ENCODE data around the gene CNIH1.
"Not testable (repeated sequence)": the region's sequence is repeated elsewhere in the genome, so short reads cannot be mapped to it uniquely, and the experiment has no call there.

Gene CNIH1

GRCh38 chr14:54428527-54428926 is 12.6 kb downstream of the CNIH1 start:
- DNase-seq (ENCODE audit: low spot score) = no peak

GRCh38 chr14:54427871-54428270 is 13.3 kb downstream of the CNIH1 start:
- DNase-seq (ENCODE audit: low spot score) = no peak

- DNase-seq (ENCODE audit: low spot score) = no peak
These were observed 15.5 kb downstream of the CNIH1 start for GRCh38 chr14:54425537-54426274.

GRCh38 chr14:54425068-54425467 is 16.1 kb downstream of the CNIH1 start:
- DNase-seq (ENCODE audit: low spot score) = no peak

- DNase-seq (ENCODE audit: low spot score) = no peak
These were observed 16.7 kb downstream of the CNIH1 start for GRCh38 chr14:54424479-54424901.

- no peak for DNase-seq (ENCODE audit: low spot score)
These were observed 17.2 kb downstream of the CNIH1 start for GRCh38 chr14:54423991-54424390.

GRCh38 chr14:54420478-54421142 is 20.6 kb downstream of the CNIH1 start:
- DNase-seq (ENCODE audit: low spot score) = no peak

GRCh38 chr14:54411371-54411770 is 29.8 kb downstream of the CNIH1 start:
- no peak for DNase-seq (ENCODE audit: low spot score)

- no peak for DNase-seq (ENCODE audit: low spot score)
These were observed 31.0 kb downstream of the CNIH1 start for GRCh38 chr14:54410215-54410614.

- not testable (repeated sequence) for DNase-seq (ENCODE audit: low spot score)
These were observed 37.7 kb downstream of the CNIH1 start for GRCh38 chr14:54403401-54404005.

GRCh38 chr14:54399560-54399959 is 41.6 kb downstream of the CNIH1 start:
- no peak for DNase-seq (ENCODE audit: low spot score)

GRCh38 chr14:54396493-54397335 is 44.5 kb downstream of the CNIH1 start, which contains the start of gene CDKN3:
TSS of gene CDKN3 (plus strand) at chr14:54397007. CDS start at chr14:54397069, 62 bp downstream.
- peak; percentile 99 for DNase-seq (ENCODE audit: low spot score)

- no peak for DNase-seq (ENCODE audit: low spot score)
These were observed 45.0 kb downstream of the CNIH1 start for GRCh38 chr14:54396183-54396492.

GRCh38 chr14:54395716-54396115 is 45.5 kb downstream of the CNIH1 start:
- no peak for DNase-seq (ENCODE audit: low spot score)

- no peak for DNase-seq (ENCODE audit: low spot score)
These were observed 45.9 kb downstream of the CNIH1 start for GRCh38 chr14:54395284-54395683.

- DNase-seq (ENCODE audit: low spot score) = no peak
These were observed 46.6 kb downstream of the CNIH1 start for GRCh38 chr14:54394596-54394995.

- not testable (repeated sequence) for DNase-seq (ENCODE audit: low spot score)
These were observed 47.9 kb downstream of the CNIH1 start for GRCh38 chr14:54392986-54393884.

GRCh38 chr14:54392131-54392859 is 48.9 kb downstream of the CNIH1 start:
- DNase-seq (ENCODE audit: low spot score) = no peak

GRCh38 chr14:54387328-54387727 is 53.8 kb downstream of the CNIH1 start:
- no peak for DNase-seq (ENCODE audit: low spot score)

- DNase-seq (ENCODE audit: low spot score) = no peak
These were observed 55.6 kb downstream of the CNIH1 start for GRCh38 chr14:54385556-54385955.

GRCh38 chr14:54383835-54384234 is 57.3 kb downstream of the CNIH1 start:
- DNase-seq (ENCODE audit: low spot score) = no peak
